ENCODE data around the gene TIMM8B. TPM values are rescaled to one million over a fixed set of nuclear protein-coding genes. Genes with fewer than 3 reads are reported as not detected.

The TIMM8B gene
- total RNA-seq, 1 donor from 2014 or later: 59.4 TPM

DNA sequence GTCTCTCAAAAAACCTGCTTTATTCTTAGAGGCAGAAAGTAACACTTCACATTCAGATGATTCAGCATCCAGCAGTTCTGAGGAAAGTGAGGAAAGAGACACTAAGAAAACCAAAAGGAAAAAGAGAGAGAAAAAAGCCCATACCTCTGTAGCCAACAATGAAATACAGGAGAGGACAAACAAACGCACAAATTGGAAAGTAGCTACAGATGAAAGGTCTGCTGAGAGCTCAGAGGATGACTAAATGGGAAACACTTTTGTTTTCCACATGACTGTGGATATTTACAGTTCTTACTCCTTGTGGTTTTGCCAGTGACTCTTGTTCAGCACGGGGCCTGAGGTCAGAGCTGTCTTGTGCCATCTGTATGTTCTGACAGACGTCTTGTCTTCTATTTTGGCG lies 3.8 kb downstream of the TIMM8B start:
- Mint-ChIP-seq H3K27me3 (ENCODE audit: unreplicated experiment) (no peaks in the 10 kb centered on the region), H3K36me3 (ENCODE audit: unreplicated experiment) (peaks cover 43% of the 10 kb centered on the region), H3K4me1 (ENCODE audit: unreplicated experiment) (peaks cover 23% of the 10 kb centered on the region), H3K9me3 (ENCODE audit: unreplicated experiment) (no peaks in the 10 kb centered on the region), H3K4me3 (ENCODE audit: unreplicated experiment) (no peak overlapping the region), H3K27ac (ENCODE audit: unreplicated experiment) (no peak overlapping the region)
- TF ChIP-seq, protein P1, sequence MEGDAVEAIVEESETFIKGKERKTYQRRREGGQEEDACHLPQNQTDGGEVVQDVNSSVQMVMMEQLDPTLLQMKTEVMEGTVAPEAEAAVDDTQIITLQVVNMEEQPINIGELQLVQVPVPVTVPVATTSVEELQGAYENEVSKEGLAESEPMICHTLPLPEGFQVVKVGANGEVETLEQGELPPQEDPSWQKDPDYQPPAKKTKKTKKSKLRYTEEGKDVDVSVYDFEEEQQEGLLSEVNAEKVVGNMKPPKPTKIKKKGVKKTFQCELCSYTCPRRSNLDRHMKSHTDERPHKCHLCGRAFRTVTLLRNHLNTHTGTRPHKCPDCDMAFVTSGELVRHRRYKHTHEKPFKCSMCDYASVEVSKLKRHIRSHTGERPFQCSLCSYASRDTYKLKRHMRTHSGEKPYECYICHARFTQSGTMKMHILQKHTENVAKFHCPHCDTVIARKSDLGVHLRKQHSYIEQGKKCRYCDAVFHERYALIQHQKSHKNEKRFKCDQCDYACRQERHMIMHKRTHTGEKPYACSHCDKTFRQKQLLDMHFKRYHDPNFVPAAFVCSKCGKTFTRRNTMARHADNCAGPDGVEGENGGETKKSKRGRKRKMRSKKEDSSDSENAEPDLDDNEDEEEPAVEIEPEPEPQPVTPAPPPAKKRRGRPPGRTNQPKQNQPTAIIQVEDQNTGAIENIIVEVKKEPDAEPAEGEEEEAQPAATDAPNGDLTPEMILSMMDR (IDR thresholded peaks at IDR 0.05): no peak
- DNase-seq (ENCODE audit: extremely low spot score, unreplicated experiment): no peak

DNA sequence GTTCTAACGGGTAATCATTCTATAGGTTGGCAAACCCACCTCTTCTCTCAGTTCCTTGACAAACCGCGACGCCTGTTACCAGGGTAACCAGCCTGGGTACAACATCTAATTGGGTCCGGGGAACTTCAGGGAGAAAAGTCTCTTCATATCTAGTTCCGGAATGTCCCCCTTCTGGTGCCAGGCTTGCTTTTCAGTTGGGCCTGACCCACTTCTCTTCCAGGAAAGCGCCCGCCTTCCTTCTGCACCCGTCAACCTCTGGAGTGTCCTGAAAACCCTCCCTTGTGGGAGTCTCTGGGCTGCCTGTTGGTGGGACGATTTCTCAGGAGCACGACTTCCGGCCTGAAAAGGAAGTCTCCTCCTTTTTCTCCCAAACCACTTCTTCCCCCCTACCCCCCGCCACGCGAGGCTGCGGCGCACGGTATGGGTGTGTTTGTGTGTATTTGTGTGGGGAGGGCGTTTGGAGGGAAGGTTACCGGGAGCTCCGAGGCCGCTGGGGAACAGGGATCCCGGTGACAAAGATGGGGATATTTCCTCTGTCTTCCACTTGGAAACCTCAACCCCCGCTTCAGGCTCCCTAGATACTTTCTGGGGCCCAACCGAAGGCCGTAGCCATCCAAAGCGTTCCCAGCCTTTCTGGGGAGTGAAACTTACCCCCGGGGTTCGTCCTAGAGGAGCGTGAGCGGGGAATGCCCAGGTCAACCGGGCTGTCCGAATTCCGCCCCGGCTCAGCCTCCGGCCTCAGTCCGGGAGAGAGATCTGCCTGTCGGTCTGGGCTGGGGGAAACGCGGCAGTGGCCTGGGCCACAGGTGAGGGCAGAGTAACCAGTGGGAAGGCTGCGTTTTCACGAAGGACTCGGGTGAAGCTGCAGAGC lies 12.4 kb downstream of the TIMM8B start, which contains the start of the genes NKAPD1 and PIH1D2:
Gene NKAPD1 (plus strand): TSS at position 359 of the 871 bp plus-strand sequence. CDS start 1,276 bp downstream, outside the sequence.
Gene PIH1D2 (minus strand): TSS at position 77 of the 871 bp plus-strand sequence. CDS start 843 bp downstream, outside the sequence.
- Mint-ChIP-seq H3K9me3 (ENCODE audit: unreplicated experiment) (no peaks in the 10 kb centered on the region), H3K4me3 (ENCODE audit: unreplicated experiment) (peak within 1 kb of the TSS; percentile 98), H3K36me3 (ENCODE audit: unreplicated experiment) (peaks cover 14% of the 10 kb centered on the region), H3K27ac (ENCODE audit: unreplicated experiment) (peak within 1 kb of the TSS; percentile 100), H3K27me3 (ENCODE audit: unreplicated experiment) (no peaks in the 10 kb centered on the region), H3K4me1 (ENCODE audit: unreplicated experiment) (peaks cover 30% of the 10 kb centered on the region)
- DNase-seq (ENCODE audit: extremely low spot score, unreplicated experiment): peak; percentile 90
- TF ChIP-seq, protein P1 (IDR thresholded peaks at IDR 0.05): peak; percentile 28

DNA sequence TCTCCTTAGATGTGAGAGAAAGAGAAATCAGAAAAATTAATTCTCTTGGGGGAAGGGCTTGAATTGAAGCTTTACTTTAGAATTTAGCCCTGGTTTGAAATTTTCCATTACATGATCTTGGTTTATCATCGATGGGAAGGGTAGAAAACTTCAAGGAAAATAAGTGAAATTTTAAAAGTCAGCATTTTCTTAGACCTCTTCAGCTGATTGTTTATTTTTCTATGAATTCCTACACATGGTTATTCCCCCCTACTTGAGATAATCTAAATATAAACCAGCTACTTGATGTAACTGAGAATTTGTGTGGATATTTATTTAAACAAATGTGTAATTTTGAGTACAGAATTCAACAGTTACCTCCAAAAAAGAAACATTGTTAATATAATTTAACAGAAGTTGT lies 23.6 kb downstream of the TIMM8B start:
- H3K4me1 Mint-ChIP-seq (ENCODE audit: unreplicated experiment): peaks cover 10% of the 10 kb centered on the region
- H3K4me3 Mint-ChIP-seq (ENCODE audit: unreplicated experiment): no peak overlapping the region
- no peaks in the 10 kb centered on the region for H3K9me3 Mint-ChIP-seq (ENCODE audit: unreplicated experiment)
- H3K27me3 Mint-ChIP-seq (ENCODE audit: unreplicated experiment): no peaks in the 10 kb centered on the region
- TF ChIP-seq, protein P1 (IDR thresholded peaks at IDR 0.05): no peak
- peaks cover 18% of the 10 kb centered on the region for H3K36me3 Mint-ChIP-seq (ENCODE audit: unreplicated experiment)
- no peak for DNase-seq (ENCODE audit: extremely low spot score, unreplicated experiment)
- H3K27ac Mint-ChIP-seq (ENCODE audit: unreplicated experiment): peak overlapping the region; percentile 27

DNA sequence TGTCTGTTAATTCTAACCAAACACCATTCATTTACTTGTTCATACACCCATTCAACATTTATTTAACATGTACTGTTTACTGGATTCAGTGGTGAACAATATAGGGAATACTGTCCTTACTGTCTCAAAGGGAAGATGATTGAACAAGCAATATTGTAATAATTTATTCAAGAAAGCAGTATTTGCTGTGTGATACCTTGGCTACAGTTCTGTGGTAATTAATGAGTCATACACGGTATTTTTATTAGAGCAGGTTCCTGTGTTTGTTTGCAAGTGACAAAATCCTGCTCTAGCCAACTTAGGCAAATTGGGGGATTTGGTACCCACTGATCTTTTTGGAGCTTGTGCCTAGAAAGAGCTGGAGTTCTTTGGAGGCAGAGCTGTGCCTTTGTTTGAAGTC lies 28.5 kb downstream of the TIMM8B start:
- Mint-ChIP-seq H3K27ac (ENCODE audit: unreplicated experiment) (no peak overlapping the region), H3K36me3 (ENCODE audit: unreplicated experiment) (peaks cover 36% of the 10 kb centered on the region), H3K9me3 (ENCODE audit: unreplicated experiment) (no peaks in the 10 kb centered on the region), H3K4me3 (ENCODE audit: unreplicated experiment) (no peak overlapping the region), H3K4me1 (ENCODE audit: unreplicated experiment) (peaks cover 8% of the 10 kb centered on the region), H3K27me3 (ENCODE audit: unreplicated experiment) (no peaks in the 10 kb centered on the region)
- DNase-seq (ENCODE audit: extremely low spot score, unreplicated experiment): no peak
- TF ChIP-seq, protein P1 (IDR thresholded peaks at IDR 0.05): no peak

DNA sequence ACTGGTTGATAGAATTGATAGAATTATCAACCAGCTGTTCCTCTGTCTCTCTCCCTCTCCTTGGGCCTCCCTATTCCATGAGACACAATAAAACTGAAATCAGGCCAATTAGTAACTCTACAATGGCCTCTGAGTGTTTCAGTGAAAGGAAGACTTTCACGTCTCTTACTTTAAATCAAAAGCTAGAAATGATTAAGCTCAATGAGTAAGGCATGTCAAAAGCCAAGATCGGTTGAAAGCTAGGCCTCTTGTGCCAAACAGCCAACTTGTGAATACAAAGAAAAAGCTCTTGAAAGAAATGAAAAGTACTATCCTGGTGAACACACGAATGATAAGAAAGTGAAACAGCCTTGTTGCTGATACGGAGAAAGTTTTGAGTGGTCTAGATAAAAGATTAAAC lies 29.4 kb downstream of the TIMM8B start:
- Mint-ChIP-seq H3K36me3 (ENCODE audit: unreplicated experiment) (peaks cover 40% of the 10 kb centered on the region), H3K27ac (ENCODE audit: unreplicated experiment) (no peak overlapping the region), H3K27me3 (ENCODE audit: unreplicated experiment) (no peaks in the 10 kb centered on the region), H3K9me3 (ENCODE audit: unreplicated experiment) (no peaks in the 10 kb centered on the region), H3K4me1 (ENCODE audit: unreplicated experiment) (no peaks in the 10 kb centered on the region), H3K4me3 (ENCODE audit: unreplicated experiment) (no peak overlapping the region)
- no peak for DNase-seq (ENCODE audit: extremely low spot score, unreplicated experiment)
- TF ChIP-seq, protein P1 (IDR thresholded peaks at IDR 0.05): no peak

All from osteocyte (in vitro differentiated cells).